GM12878 (cell line): Measurements from ENCODE around the gene UBE2I. TPM values are rescaled to one million over a fixed set of nuclear protein-coding genes. Genes with fewer than 3 reads are reported as not detected.

Source experiments
- ATAC-seq: fragments of 200-7000 bp; cut with Tn5 transposase; 3 replicates; pipeline ENCODE4 v1.9.1; 2020; ENCODE audit warnings: mild to moderate bottlenecking, moderate library complexity
- BruUV-seq: library from RNA; stranded (reverse); fragments of 400-500 nt; replicated peaks from 2 replicates; lab custom pipeline; 2021; lab: Mats Ljungman, UMichigan
- CTCF ChIA-PET: fragments of 300-600 bp; sonication (Branson Sonifier 250); formaldehyde crosslinking; extraction: SDS; loops from one replicate; lab custom pipeline; 2021; ENCODE audit warnings: inconsistent platforms; lab: Yijun Ruan, JAX
- POLR2A ChIA-PET: fragments of 350-600 bp; formaldehyde crosslinking; extraction: SDS; loops from one replicate; lab custom pipeline; 2021; ENCODE audit warnings: inconsistent platforms; lab: Charles Lee
- RAD21 ChIA-PET: fragments of 300-600 bp; sonication (Branson Sonifier 250); formaldehyde crosslinking; loops from one replicate; lab custom pipeline; 2023; ENCODE audit warnings: antibody characterized with exemption; ENCODE audit not compliant: unreplicated experiment; lab: Charles Lee
- SMC1A ChIA-PET: fragments of 300-600 bp; sonication (Branson Sonifier 250); formaldehyde crosslinking; loops from one replicate; lab custom pipeline; 2023; ENCODE audit not compliant: unreplicated experiment, uncharacterized antibody; lab: Charles Lee
- DNase-seq: peaks from one replicate; pipeline ENCODE4 v3.0.0-alpha.2; 2011; ENCODE audit warnings: low read depth, low spot score
- FAIRE-seq: peaks from 3 replicates; lab custom pipeline; 2011; peaks lifted over from hg19 to GRCh38; lab: Jason Lieb, UNC
- H2AFZ ChIP-seq: 2 replicates; pipeline ENCODE4 v1.6.0; 2011; ENCODE audit warnings: low read depth, low read length, control low read depth; ENCODE audit not compliant: control insufficient read depth
- H3K27ac ChIP-seq: 2 replicates; pipeline ENCODE4 v1.5.1; 2011; ENCODE audit warnings: control low read depth; ENCODE audit not compliant: control insufficient read depth, insufficient read depth
- H3K27me3 ChIP-seq, 2 experiments: replicated peaks in 1 of 2; 2 replicates each; pipeline versions ENCODE4 v1.6.0 to v1.6.1; 2011; ENCODE audit warnings: low read length in 1 of 2; ENCODE audit not compliant: control insufficient read depth in 2 of 2, insufficient read depth in 2 of 2
- H3K36me3 ChIP-seq, 2 experiments: 2 replicates each; pipeline ENCODE4 v1.5.1; 2011; ENCODE audit warnings: low read length in 1 of 2; ENCODE audit not compliant: control insufficient read depth in 2 of 2, insufficient read depth in 2 of 2
- H3K4me1 ChIP-seq: 2 replicates; pipeline ENCODE4 v1.6.1; 2011; ENCODE audit warnings: mild to moderate bottlenecking, low read length, moderate library complexity, mixed read lengths; ENCODE audit not compliant: control insufficient read depth, insufficient read depth
- H3K4me2 ChIP-seq: 2 replicates; pipeline ENCODE4 v1.6.0; 2011; ENCODE audit warnings: control low read depth; ENCODE audit not compliant: control insufficient read depth, insufficient read depth
- H3K4me3 ChIP-seq: fragments of 200-600 bp; sonication (generic); 2 replicates; pipeline ENCODE4 v1.5.1; 2016
- H3K79me2 ChIP-seq: 2 replicates; pipeline ENCODE4 v1.6.0; 2011; ENCODE audit warnings: low read length; ENCODE audit not compliant: control insufficient read depth, insufficient read depth
- H3K9ac ChIP-seq: 2 replicates; pipeline ENCODE4 v1.8.0; 2011; ENCODE audit warnings: low read length, control low read depth, mixed read lengths; ENCODE audit not compliant: control insufficient read depth, insufficient read depth
- H3K9me3 ChIP-seq: replicated peaks from 3 replicates; pipeline ENCODE4 v1.5.1; 2011; ENCODE audit warnings: mild to moderate bottlenecking, low read length; ENCODE audit not compliant: control insufficient read depth, insufficient read depth
- H4K20me1 ChIP-seq: 2 replicates; pipeline ENCODE4 v1.6.0; 2011; ENCODE audit not compliant: control insufficient read depth, insufficient read depth
- ATF7 ChIP-seq: fragments of 450-650 bp; IDR thresholded peaks from 2 replicates; pipeline ENCODE4 v1.6.1; 2016; ENCODE audit warnings: low read depth, mild to moderate bottlenecking
- BCL3 ChIP-seq: IDR thresholded peaks from 2 replicates; pipeline ENCODE4 v1.6.1; 2011; ENCODE audit warnings: borderline replicate concordance, low read depth, mild to moderate bottlenecking, moderate library complexity, low read length; ENCODE audit not compliant: insufficient read depth, poor library complexity, severe bottlenecking
- BMI1 ChIP-seq: fragments of 450-650 bp; IDR thresholded peaks from 2 replicates; pipeline ENCODE4 v1.6.1; 2016; ENCODE audit warnings: mild to moderate bottlenecking, moderate library complexity, borderline replicate concordance
- CUX1 ChIP-seq: IDR thresholded peaks from 2 replicates; pipeline ENCODE4 v1.6.1; 2012; ENCODE audit warnings: improper control_type of control experiment, low read depth, low read length; ENCODE audit not compliant: insufficient replicate concordance
- EP300 ChIP-seq, 2 experiments: fragments of 150-350 bp in 1 of 2; IDR thresholded peaks; 2 replicates each; pipeline ENCODE4 v1.6.1; 2011 to 2012; ENCODE audit warnings: low read depth in 2 of 2, low read length in 2 of 2, borderline replicate concordance in 1 of 2, improper control_type of control experiment in 1 of 2, inconsistent platforms in 1 of 2; ENCODE audit not compliant: control insufficient read depth in 1 of 2
- EZH2 ChIP-seq: IDR thresholded peaks from 2 replicates; pipeline ENCODE4 v1.6.1; 2012; ENCODE audit warnings: low read depth, mild to moderate bottlenecking, control low read depth, inconsistent platforms, low read length, borderline replicate concordance; ENCODE audit not compliant: control insufficient read depth
- IKZF1 ChIP-seq: fragments of 450-650 bp; conservative IDR thresholded peaks from 2 replicates; pipeline ENCODE4 v1.6.1; 2017; ENCODE audit warnings: antibody characterized with exemption, mild to moderate bottlenecking
- MXI1 ChIP-seq: fragments of 150-350 bp; IDR thresholded peaks from 2 replicates; pipeline ENCODE4 v1.6.1; 2011; ENCODE audit warnings: low read depth, mild to moderate bottlenecking, inconsistent platforms, low read length, improper control_type of control experiment
- NFYB ChIP-seq: IDR thresholded peaks from 2 replicates; pipeline ENCODE4 v1.6.1; 2011; ENCODE audit warnings: low read depth, mild to moderate bottlenecking, low read length, improper control_type of control experiment, moderate library complexity; ENCODE audit not compliant: insufficient read depth
- STAT1 ChIP-seq: fragments of 450-650 bp; conservative IDR thresholded peaks from 2 replicates; pipeline ENCODE4 v1.6.1; 2014; ENCODE audit warnings: antibody characterized with exemption, mild to moderate bottlenecking
- ZZZ3 ChIP-seq: IDR thresholded peaks from 2 replicates; pipeline ENCODE4 v1.6.1; 2011; ENCODE audit warnings: low read depth; ENCODE audit not compliant: control insufficient read depth, insufficient read length
- WGBS: methylation state at CpG from one replicate; pipeline ENCODE4 v1.1.6; 2016; ENCODE audit warnings: low lambda C conversion rate; ENCODE audit not compliant: insufficient replicate concordance, insufficient coverage; ENCODE audit errors: missing lambda C conversion rate; 5-methylcytosine and 5-hydroxymethylcytosine counted together
- in situ Hi-C: fragments of 300-500 bp; cut with MboI; formaldehyde crosslinking; loops from 9 replicates; pipeline ENCODE4 v1.14.3; 2018; ENCODE audit warnings: mixed read lengths
- intact Hi-C: fragments of 100-400 bp; cut with micrococcal nuclease; formaldehyde crosslinking; loops from one replicate; pipeline ENCODE4 v1.14.2; 2022; ENCODE audit not compliant: unreplicated experiment
- polyA plus RNA-seq, 11 experiments: library from polyadenylated mRNA; depleted of rRNA in 4 of 11; unstranded in 6 of 11; stranded (reverse) in 5 of 11; fragments of >200 nt; fragmentation: Nextera tagmentation in 4 of 11; fragmentation: Illumina TruSeq in 1 of 11; extraction: Ambion mirVana in 4 of 11; extraction: Trizol in 1 of 11; gene quantifications; 1 replicate in 1 of 11; 2 replicates in 10 of 11; pipeline versions ENCODE4 v1.2.1 to v1.2.3, GENCODE V29; 2011 to 2016; ENCODE audit warnings: inconsistent platforms in 2 of 11, missing spikeins in 2 of 11, low read depth in 1 of 11
- total RNA-seq, 4 experiments: library from RNA; depleted of rRNA in 3 of 4; stranded (reverse); fragments of >200 nt in 3 of 4; fragmentation: Illumina TruSeq in 1 of 4; extraction: Trizol in 1 of 4; gene quantifications; 2 replicates each; pipeline versions ENCODE4 v1.2.1 to v1.2.3, GENCODE V29; 2013 to 2021

The UBE2I gene
- total and polyA plus RNA-seq, 10 of the 15 experiments (the other 5 are each of a cell fraction or from before 2014, with no cell fraction given) = 47.5 to 243 (median 194) TPM

GRCh38 chr16:1289477-1289866, 20.0 kb upstream of the UBE2I start:
- no peak overlapping the region for H3K4me2 ChIP-seq

GRCh38 chr16:1290063-1290501, 19.4 kb upstream of the UBE2I start:
- ChIA-PET CTCF (interaction anchor here (2.0 kb wide), 1 partner anchor 10 kb away, joined by 7 read pairs; no protein-coding TSS in a partner anchor), RAD21 (no interaction called here), SMC1A (no interaction called here), POLR2A (no interaction called here)
- ATAC-seq (no peak), FAIRE-seq (no peak), DNase-seq (no peak)
- Histone ChIP-seq H2AFZ (no peak overlapping the region), H4K20me1 (no peaks in the 10 kb centered on the region), H3K27me3 (no peaks in the 10 kb centered on the region; a peak in 2 of 4 replicates), H3K4me3 (no peak overlapping the region), H3K79me2 (no peaks in the 10 kb centered on the region), H3K27ac (no peak overlapping the region), H3K4me1 (no peaks in the 10 kb centered on the region), H3K36me3 (no peaks in the 10 kb centered on the region), H3K9ac (no peak overlapping the region), H3K9me3 (no peaks in the 10 kb centered on the region), H3K4me2 (no peak overlapping the region)
- BruUV-seq = no TSS peak
- in situ Hi-C loops = no loop called here
- WGBS = 10% methylated on average over 18 of the region's 22 CpGs
- intact Hi-C loops = no loop called here
- TF ChIP-seq ATF7 (no peak), STAT1 (no peak), CUX1 (no peak), EP300 (IDR thresholded peaks at IDR 0.05; ENCODE audit: borderline replicate concordance in 1 of 2, control insufficient read depth in 1 of 2, low read depth in 2 of 2, low read length in 2 of 2) (no peak), NFYB (no peak), ZZZ3 (no peak)

More at GRCh38 chr16:1289477-1289866, 20.0 kb upstream of the UBE2I start:
- POLR2A ChIA-PET = no interaction called here
- Histone ChIP-seq H3K27me3 (no peaks in the 10 kb centered on the region; a peak in 2 of 4 replicates), H3K9ac (no peak overlapping the region), H3K79me2 (no peaks in the 10 kb centered on the region), H3K9me3 (no peaks in the 10 kb centered on the region), H2AFZ (no peak overlapping the region), H3K27ac (no peak overlapping the region), H4K20me1 (no peaks in the 10 kb centered on the region), H3K4me3 (no peak overlapping the region), H3K36me3 (no peaks in the 10 kb centered on the region), H3K4me1 (no peaks in the 10 kb centered on the region)
- no TSS peak for BruUV-seq
- WGBS = 7% methylated on average over 13 of the region's 17 CpGs
- DNase-seq (no peak), FAIRE-seq (no peak), ATAC-seq (no peak)
- intact Hi-C loops (no loop called here), in situ Hi-C loops (no loop called here)
- SMC1A ChIA-PET = no interaction called here
- CTCF ChIA-PET = no interaction called here
- RAD21 ChIA-PET = no interaction called here
- TF ChIP-seq BCL3 = no peak
- TF ChIP-seq IKZF1 = no peak
- TF ChIP-seq BMI1 = no peak
- TF ChIP-seq MXI1 = no peak
- no peak for TF ChIP-seq EZH2
